ENCODE measurements around the gene TMCO4. TPM values are rescaled to one million over a fixed set of nuclear protein-coding genes. Genes with fewer than 3 reads are reported as not detected.

The TMCO4 gene
- total RNA-seq, 1 donor from 2014 or later: 12.1 TPM

DNA sequence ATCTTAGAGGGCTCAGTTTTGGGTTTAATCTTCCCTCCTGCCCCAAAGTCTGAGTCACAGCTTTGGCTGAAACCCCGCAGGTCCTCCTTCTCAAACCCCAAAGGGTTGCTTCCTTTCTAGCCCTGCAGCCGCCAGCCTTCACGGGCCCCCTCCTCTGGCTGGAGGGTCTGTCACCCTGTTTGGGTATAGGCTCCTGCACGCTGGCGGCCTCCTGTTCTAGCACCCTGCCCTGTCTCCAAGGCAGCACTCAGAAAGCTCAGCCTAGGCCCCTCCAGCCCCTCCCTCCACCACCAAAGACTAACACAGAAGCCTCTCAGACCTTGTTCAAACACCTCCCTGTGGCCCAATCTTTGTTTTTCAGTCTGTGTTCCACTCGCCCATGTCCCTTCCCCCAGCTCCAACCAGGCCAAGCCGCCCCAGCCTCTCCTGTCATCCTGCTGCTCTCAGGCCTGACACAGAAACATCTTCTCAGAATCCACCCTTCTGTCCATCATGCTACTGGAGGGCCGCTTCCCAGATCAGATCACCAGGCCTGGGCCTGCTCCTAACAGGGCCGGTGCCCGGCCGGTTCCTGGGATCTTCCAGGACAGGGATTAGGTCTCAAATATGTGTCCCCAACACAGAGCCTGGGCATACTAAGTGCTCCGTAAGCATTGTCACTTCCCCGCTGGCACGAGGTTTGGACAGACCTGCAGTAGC, 99.5 kb downstream of the TMCO4 start:
- Mint-ChIP-seq H3K4me3 (no peak overlapping the region), H3K36me3 (ENCODE audit: low read depth) (peaks cover 5% of the 10 kb centered on the region), H3K27ac (no peak overlapping the region), H3K27me3 (no peaks in the 10 kb centered on the region), H3K4me1 (peaks cover 2% of the 10 kb centered on the region), H3K9me3 (no peaks in the 10 kb centered on the region)
- DNase-seq: no peak
- intact Hi-C loops (cut with micrococcal nuclease): no loop called here

DNA sequence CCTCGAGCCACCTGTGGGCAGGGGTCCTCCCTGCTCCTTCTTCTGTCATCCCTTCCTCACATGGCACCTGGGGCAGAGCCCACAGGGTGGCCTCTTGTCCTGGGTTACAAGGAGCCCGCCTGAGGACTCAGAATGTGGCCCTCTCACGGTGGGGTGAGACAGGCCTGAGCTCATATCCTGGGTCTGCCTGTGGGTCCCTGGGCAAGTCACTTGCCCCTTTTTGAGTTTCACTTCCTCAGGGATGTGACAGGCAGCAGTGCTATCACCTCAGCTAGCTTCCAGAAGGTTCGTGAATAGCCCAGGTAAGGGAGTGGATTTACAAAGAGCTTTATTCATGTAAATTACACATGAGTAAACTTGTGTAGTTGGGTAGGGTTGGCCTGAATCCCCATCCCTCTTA, 101.5 kb downstream of the TMCO4 start:
- intact Hi-C loops (cut with micrococcal nuclease): no loop called here

GRCh38 chr1:19696820-19697219, 102.9 kb downstream of the TMCO4 start:
- no peaks in the 10 kb centered on the region for H3K27me3 Mint-ChIP-seq
- peaks cover 7% of the 10 kb centered on the region for H3K36me3 Mint-ChIP-seq (ENCODE audit: low read depth)
- no peaks in the 10 kb centered on the region for H3K9me3 Mint-ChIP-seq
- intact Hi-C loops (cut with micrococcal nuclease): no loop called here
- DNase-seq: no peak
- no peak overlapping the region for H3K27ac Mint-ChIP-seq
- peaks cover 2% of the 10 kb centered on the region for H3K4me1 Mint-ChIP-seq
- H3K4me3 Mint-ChIP-seq: no peak overlapping the region

More for the DNA sequence above, 101.5 kb downstream of the TMCO4 start:
- Mint-ChIP-seq H3K9me3 (no peaks in the 10 kb centered on the region), H3K27me3 (no peaks in the 10 kb centered on the region), H3K4me1 (peaks cover 2% of the 10 kb centered on the region), H3K4me3 (no peak overlapping the region), H3K27ac (no peak overlapping the region), H3K36me3 (ENCODE audit: low read depth) (peaks cover 5% of the 10 kb centered on the region)
- no peak for DNase-seq

DNA sequence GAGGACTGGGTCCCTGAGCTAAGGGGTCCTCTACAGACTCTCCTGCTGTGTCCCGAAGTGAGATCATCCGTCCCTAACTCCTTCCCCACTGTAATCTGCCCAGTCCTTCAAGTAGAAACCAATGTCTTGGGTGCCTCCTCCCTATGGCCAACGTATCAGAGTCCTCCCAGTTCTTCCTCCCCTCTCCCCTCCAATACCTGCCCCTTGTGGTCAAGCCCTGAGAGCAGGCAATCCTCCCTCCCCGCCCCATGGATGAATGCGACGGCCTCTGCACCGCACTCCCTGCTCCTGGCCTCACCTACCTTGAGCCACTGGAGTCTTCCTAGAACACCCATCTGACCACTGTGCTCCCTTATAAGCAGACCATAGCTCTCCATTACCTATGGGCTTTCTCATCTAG, 103.9 kb downstream of the TMCO4 start:
- peaks cover 6% of the 10 kb centered on the region for H3K9me3 Mint-ChIP-seq
- no peak overlapping the region for H3K27ac Mint-ChIP-seq

DNA sequence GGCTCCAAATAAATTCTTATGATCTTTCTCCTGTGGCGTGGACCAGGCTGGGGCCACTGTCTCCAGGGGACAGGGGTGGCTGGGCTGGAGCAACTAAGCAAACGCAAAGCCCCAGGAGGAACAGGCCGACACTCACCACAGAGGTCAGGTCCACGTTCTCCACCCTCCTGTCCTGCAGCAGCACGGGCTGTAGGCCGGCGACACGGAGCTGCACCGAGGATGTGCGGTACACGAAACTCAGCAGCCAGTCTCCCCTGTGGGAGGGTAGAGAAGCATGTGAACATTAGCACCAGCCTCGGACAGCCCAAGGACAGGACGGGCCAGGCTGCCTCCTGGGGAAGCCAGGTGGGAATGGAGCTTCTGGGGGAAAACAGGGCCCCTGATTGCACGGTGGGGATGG, 105.4 kb downstream of the TMCO4 start:
- Mint-ChIP-seq H3K9me3 (peaks cover 13% of the 10 kb centered on the region), H3K27ac (no peak overlapping the region), H3K4me1 (peaks cover 1% of the 10 kb centered on the region), H3K4me3 (no peak overlapping the region), H3K36me3 (ENCODE audit: low read depth) (peaks cover 18% of the 10 kb centered on the region), H3K27me3 (no peaks in the 10 kb centered on the region)
- DNase-seq: no peak
- intact Hi-C loops (cut with micrococcal nuclease): no loop called here

More for the DNA sequence above, 103.9 kb downstream of the TMCO4 start:
- intact Hi-C loops (cut with micrococcal nuclease): no loop called here
- Mint-ChIP-seq H3K4me3 (no peak overlapping the region), H3K36me3 (ENCODE audit: low read depth) (peaks cover 13% of the 10 kb centered on the region), H3K27me3 (no peaks in the 10 kb centered on the region), H3K4me1 (peaks cover 2% of the 10 kb centered on the region)
- DNase-seq: no peak

DNA sequence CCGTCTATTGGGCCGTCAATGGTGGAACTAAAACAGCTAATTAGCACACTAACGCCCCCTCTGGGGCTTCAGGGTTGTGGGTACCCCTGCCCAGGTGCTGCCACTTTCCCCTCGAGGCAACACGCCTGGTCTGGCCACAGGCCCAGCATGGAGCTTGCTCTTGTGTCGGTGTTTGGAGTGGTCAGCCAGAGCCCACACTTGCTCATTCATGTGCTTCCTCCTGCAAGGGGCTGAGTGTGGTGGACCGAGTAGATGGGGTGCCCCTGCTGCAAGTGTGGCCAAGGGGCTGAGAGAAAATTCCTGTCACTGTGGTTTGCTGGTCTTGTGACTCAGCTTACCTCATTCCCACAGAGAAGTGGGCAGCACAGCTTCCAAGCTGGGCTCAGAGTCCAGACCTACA, 109.4 kb downstream of the TMCO4 start:
- DNase-seq: no peak
- H3K4me1 Mint-ChIP-seq: peaks cover 5% of the 10 kb centered on the region
- H3K27ac Mint-ChIP-seq: no peak overlapping the region
- H3K9me3 Mint-ChIP-seq: peaks cover 16% of the 10 kb centered on the region
- peaks cover 22% of the 10 kb centered on the region for H3K36me3 Mint-ChIP-seq (ENCODE audit: low read depth)
- H3K4me3 Mint-ChIP-seq: no peak overlapping the region
- intact Hi-C loops (cut with micrococcal nuclease): no loop called here
- no peaks in the 10 kb centered on the region for H3K27me3 Mint-ChIP-seq

- H3K27me3 Mint-ChIP-seq: no peaks in the 10 kb centered on the region
- H3K4me1 Mint-ChIP-seq: peaks cover 5% of the 10 kb centered on the region
- H3K27ac Mint-ChIP-seq: no peak overlapping the region
- no peak overlapping the region for H3K4me3 Mint-ChIP-seq
- peaks cover 16% of the 10 kb centered on the region for H3K9me3 Mint-ChIP-seq
- peaks cover 22% of the 10 kb centered on the region for H3K36me3 Mint-ChIP-seq (ENCODE audit: low read depth)
- DNase-seq: no peak
- intact Hi-C loops (cut with micrococcal nuclease): no loop called here
These were observed 109.9 kb downstream of the TMCO4 start for GRCh38 chr1:19689856-19690255.

DNA sequence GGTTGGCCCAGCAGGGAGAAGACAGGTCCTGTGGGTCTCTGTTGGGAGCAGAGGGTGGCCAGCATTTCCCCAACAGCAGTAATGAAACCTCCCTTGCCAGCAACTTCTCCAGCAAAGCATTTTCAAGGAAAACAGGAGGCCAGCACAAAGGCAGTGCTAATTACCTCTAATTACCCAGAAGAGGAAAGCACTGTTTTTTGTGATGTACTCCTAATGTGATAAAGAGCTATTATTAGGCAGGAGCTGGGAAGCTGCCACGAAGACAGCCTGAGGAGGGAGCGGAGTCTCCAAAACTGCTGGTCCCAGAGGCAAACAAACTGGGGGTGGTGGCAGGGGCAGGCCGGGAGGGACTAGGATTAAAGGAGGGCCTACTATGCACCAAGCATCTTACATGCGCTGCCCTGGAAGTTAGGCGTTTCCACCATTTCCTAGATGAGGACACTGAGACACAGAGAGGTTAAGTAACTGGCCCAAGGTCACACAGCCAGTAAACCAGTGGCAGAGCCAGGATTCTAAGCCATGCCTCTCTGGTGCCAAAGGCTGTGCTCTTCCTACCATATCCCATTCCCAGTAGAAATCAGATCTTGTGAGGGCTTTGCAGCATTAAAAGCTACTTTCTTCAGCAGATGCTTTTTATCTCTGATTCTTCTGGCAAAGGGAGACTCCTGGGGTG, 110.5 kb downstream of the TMCO4 start:
- DNase-seq: no peak
- intact Hi-C loops (cut with micrococcal nuclease): no loop called here
- Mint-ChIP-seq H3K27ac (no peak overlapping the region), H3K4me3 (no peak overlapping the region), H3K27me3 (no peaks in the 10 kb centered on the region), H3K4me1 (peaks cover 5% of the 10 kb centered on the region), H3K36me3 (ENCODE audit: low read depth) (peaks cover 22% of the 10 kb centered on the region), H3K9me3 (peaks cover 16% of the 10 kb centered on the region)

GRCh38 chr1:19688041-19688842, 111.5 kb downstream of the TMCO4 start:
- no peaks in the 10 kb centered on the region for H3K27me3 Mint-ChIP-seq
- intact Hi-C loops (cut with micrococcal nuclease): no loop called here
- peaks cover 22% of the 10 kb centered on the region for H3K36me3 Mint-ChIP-seq (ENCODE audit: low read depth)
- no peak overlapping the region for H3K4me3 Mint-ChIP-seq
- peaks cover 5% of the 10 kb centered on the region for H3K4me1 Mint-ChIP-seq
- peaks cover 16% of the 10 kb centered on the region for H3K9me3 Mint-ChIP-seq
- H3K27ac Mint-ChIP-seq: no peak overlapping the region
- DNase-seq: no peak

DNA sequence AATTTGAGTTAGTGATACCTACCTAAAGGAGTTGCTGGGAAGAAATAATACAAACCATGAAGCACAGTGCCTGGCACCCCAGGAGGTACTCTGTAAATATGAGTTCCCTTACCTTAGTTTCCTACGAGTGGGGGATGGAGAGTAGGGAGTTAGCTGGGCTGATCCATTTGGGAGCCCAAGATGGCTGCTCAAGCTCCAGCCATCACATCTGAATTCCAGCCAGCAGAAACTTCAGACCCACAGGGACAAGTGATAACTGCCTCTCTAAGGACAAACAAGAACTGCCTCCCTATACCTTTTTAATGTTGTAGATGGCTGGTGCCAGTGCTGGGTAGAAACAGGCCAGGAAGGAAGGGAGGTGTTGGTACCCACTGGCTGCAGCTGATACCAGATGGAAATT, 112.3 kb downstream of the TMCO4 start:
- Mint-ChIP-seq H3K4me1 (peaks cover 5% of the 10 kb centered on the region), H3K4me3 (no peak overlapping the region), H3K36me3 (ENCODE audit: low read depth) (peaks cover 22% of the 10 kb centered on the region), H3K9me3 (peaks cover 16% of the 10 kb centered on the region), H3K27ac (no peak overlapping the region), H3K27me3 (no peaks in the 10 kb centered on the region)
- DNase-seq: no peak
- intact Hi-C loops (cut with micrococcal nuclease): no loop called here

DNA sequence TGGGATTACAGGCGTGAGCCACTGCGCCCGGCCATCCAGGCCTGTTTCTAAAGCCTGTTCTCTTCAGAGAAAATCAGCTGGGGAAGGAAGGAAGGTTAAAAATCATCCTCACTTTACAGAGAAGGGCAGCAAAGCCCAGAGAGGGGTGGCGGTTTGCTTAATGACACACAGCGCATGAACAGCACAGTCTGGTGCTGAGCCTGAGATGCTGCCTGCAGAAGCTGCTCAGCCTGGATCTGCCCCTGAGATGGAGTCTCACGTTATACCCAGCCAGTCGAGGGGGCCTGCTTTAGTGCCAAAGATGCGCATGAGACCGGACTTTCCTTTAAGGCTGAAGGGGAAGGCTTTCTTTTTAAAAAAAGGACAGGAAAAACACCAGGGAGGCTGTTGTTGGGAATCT, 113.7 kb downstream of the TMCO4 start:
- intact Hi-C loops (cut with micrococcal nuclease): no loop called here
- no peak overlapping the region for H3K27ac Mint-ChIP-seq

DNA sequence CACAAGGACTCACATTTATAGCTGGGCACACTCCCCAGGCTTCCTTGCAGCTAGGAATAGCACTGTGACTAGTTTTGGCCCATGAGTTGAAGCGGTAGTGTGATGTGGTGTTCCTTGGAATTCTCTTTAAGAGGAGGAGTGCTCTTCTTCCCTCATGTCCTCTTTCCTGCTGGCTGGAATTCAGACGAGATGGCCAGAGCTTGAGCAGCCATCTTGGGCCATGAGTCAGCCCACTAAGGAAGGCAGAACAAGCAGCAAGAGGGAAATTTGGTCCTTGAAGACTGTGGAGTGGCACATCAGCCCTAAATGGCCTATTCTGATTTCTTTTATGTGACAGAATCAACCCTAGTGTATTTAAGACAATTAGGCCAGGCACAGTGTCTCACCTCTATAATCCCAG, 115.0 kb downstream of the TMCO4 start:
- Mint-ChIP-seq H3K9me3 (peaks cover 5% of the 10 kb centered on the region), H3K4me3 (no peak overlapping the region), H3K27me3 (no peaks in the 10 kb centered on the region), H3K27ac (no peak overlapping the region), H3K4me1 (peaks cover 4% of the 10 kb centered on the region), H3K36me3 (ENCODE audit: low read depth) (peaks cover 9% of the 10 kb centered on the region)
- DNase-seq: no peak
- intact Hi-C loops (cut with micrococcal nuclease): no loop called here

More for the DNA sequence above, 113.7 kb downstream of the TMCO4 start:
- Mint-ChIP-seq H3K36me3 (ENCODE audit: low read depth) (peaks cover 14% of the 10 kb centered on the region), H3K4me3 (no peak overlapping the region), H3K9me3 (peaks cover 11% of the 10 kb centered on the region), H3K4me1 (peaks cover 5% of the 10 kb centered on the region), H3K27me3 (no peaks in the 10 kb centered on the region)
- DNase-seq: no peak

GRCh38 chr1:19683351-19683750, 116.4 kb downstream of the TMCO4 start:
- Mint-ChIP-seq H3K4me3 (no peak overlapping the region), H3K27ac (no peak overlapping the region), H3K27me3 (no peaks in the 10 kb centered on the region), H3K4me1 (peaks cover 4% of the 10 kb centered on the region), H3K36me3 (ENCODE audit: low read depth) (peaks cover 4% of the 10 kb centered on the region), H3K9me3 (peaks cover 3% of the 10 kb centered on the region)
- DNase-seq: no peak
- intact Hi-C loops (cut with micrococcal nuclease): no loop called here

GRCh38 chr1:19682901-19683300, 116.8 kb downstream of the TMCO4 start:
- Mint-ChIP-seq H3K36me3 (ENCODE audit: low read depth) (peaks cover 4% of the 10 kb centered on the region), H3K4me3 (no peak overlapping the region)
- intact Hi-C loops (cut with micrococcal nuclease): no loop called here

More at GRCh38 chr1:19682901-19683300, 116.8 kb downstream of the TMCO4 start:
- Mint-ChIP-seq H3K27ac (no peak overlapping the region), H3K27me3 (no peaks in the 10 kb centered on the region), H3K4me1 (no peaks in the 10 kb centered on the region), H3K9me3 (peaks cover 3% of the 10 kb centered on the region)
- DNase-seq: no peak
